ENCODE data around the gene NXPE2. TPM values are rescaled to one million over a fixed set of nuclear protein-coding genes. Genes with fewer than 3 reads are reported as not detected.

The NXPE2 gene
- total RNA-seq, 2 donors from 2014 or later = 0.20 to 0.22 TPM

DNA sequence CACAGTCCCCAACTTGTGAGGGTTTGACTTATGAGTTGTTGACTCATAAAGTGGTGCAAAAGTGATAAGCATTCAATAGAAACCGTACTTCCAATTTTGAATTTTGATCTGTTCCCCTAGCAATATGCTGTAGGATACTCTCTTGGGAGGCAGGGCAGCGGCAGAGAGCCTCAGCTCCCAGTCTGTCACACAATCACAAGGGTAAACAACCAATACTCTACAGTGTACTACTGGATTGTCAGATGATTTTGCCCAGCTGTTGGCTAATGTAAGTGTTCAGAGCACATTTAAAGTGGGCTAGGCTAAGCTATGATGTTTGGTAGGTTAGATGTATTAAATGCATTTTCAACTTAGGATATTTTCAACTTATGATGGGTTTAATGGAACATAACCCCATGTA is 13.7 kb upstream of the NXPE2 start:
- no peak overlapping the region for H3K27ac ChIP-seq
- no peak overlapping the region for H3K4me3 ChIP-seq
- H3K27me3 ChIP-seq = no peaks in the 10 kb centered on the region
- no peaks in the 10 kb centered on the region for H3K4me1 ChIP-seq
- no peak for DNase-seq (ENCODE audit: low spot score)
- TF ChIP-seq, protein P1, sequence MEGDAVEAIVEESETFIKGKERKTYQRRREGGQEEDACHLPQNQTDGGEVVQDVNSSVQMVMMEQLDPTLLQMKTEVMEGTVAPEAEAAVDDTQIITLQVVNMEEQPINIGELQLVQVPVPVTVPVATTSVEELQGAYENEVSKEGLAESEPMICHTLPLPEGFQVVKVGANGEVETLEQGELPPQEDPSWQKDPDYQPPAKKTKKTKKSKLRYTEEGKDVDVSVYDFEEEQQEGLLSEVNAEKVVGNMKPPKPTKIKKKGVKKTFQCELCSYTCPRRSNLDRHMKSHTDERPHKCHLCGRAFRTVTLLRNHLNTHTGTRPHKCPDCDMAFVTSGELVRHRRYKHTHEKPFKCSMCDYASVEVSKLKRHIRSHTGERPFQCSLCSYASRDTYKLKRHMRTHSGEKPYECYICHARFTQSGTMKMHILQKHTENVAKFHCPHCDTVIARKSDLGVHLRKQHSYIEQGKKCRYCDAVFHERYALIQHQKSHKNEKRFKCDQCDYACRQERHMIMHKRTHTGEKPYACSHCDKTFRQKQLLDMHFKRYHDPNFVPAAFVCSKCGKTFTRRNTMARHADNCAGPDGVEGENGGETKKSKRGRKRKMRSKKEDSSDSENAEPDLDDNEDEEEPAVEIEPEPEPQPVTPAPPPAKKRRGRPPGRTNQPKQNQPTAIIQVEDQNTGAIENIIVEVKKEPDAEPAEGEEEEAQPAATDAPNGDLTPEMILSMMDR (IDR thresholded peaks at IDR 0.05) = no peak
- H3K9me3 ChIP-seq = no peaks in the 10 kb centered on the region
- H3K36me3 ChIP-seq = no peaks in the 10 kb centered on the region

DNA sequence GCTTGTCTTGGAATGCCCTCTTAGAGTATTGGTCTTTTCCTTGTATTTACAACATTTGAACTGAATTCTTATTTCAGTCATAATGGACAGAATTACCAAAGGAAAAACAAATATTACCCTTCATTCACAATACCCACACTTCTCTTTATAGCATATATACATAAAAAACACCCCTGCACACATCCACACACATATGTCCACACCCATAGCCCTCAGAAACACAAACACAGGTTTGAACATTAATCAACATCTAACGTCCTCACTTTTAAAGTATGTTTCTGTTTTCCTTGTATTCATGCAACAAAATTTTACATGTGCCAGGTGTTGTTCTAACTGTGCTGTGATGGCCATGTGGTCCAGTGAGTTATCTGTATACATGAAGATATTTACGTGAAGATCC is 11.6 kb upstream of the NXPE2 start:
- peaks cover 0 to 6% of the 10 kb centered on the region in 2 donors for H3K9me3 ChIP-seq
- no peak for DNase-seq (ENCODE audit: low spot score)
- TF ChIP-seq, protein P1 (IDR thresholded peaks at IDR 0.05) = no peak
- no peaks in the 10 kb centered on the region for H3K27me3 ChIP-seq
- H3K4me3 ChIP-seq = no peak overlapping the region
- no peak overlapping the region for H3K27ac ChIP-seq
- H3K36me3 ChIP-seq = no peaks in the 10 kb centered on the region
- H3K4me1 ChIP-seq = no peaks in the 10 kb centered on the region

GRCh38 chr11:114668109-114668508 is 10.2 kb upstream of the NXPE2 start:
- no peak overlapping the region for H3K4me3 ChIP-seq
- no peaks in the 10 kb centered on the region for H3K4me1 ChIP-seq
- H3K9me3 ChIP-seq = peaks cover 0 to 6% of the 10 kb centered on the region in 2 donors
- no peak for DNase-seq (ENCODE audit: low spot score)
- no peaks in the 10 kb centered on the region for H3K36me3 ChIP-seq
- TF ChIP-seq, protein P1 (IDR thresholded peaks at IDR 0.05) = no peak
- H3K27ac ChIP-seq = no peak overlapping the region
- no peaks in the 10 kb centered on the region for H3K27me3 ChIP-seq

- Histone ChIP-seq H3K27ac (no peak overlapping the region), H3K36me3 (no peaks in the 10 kb centered on the region), H3K27me3 (no peaks in the 10 kb centered on the region), H3K4me3 (no peak overlapping the region), H3K4me1 (no peaks in the 10 kb centered on the region), H3K9me3 (peaks cover 0 to 6% of the 10 kb centered on the region in 2 donors)
- TF ChIP-seq, protein P1 (IDR thresholded peaks at IDR 0.05) = no peak
- no peak for DNase-seq (ENCODE audit: low spot score)
Observed at GRCh38 chr11:114673661-114674060, 4.7 kb upstream of the NXPE2 start.

GRCh38 chr11:114679505-114679904 is 1.2 kb downstream of the NXPE2 start:
- H3K27me3 ChIP-seq = no peaks in the 10 kb centered on the region
- no peak overlapping the region for H3K4me3 ChIP-seq
- TF ChIP-seq, protein P1 (IDR thresholded peaks at IDR 0.05) = no peak
- H3K9me3 ChIP-seq = no peaks in the 10 kb centered on the region
- H3K4me1 ChIP-seq = no peaks in the 10 kb centered on the region
- H3K36me3 ChIP-seq = no peaks in the 10 kb centered on the region
- H3K27ac ChIP-seq = no peak overlapping the region
- DNase-seq (ENCODE audit: low spot score) = no peak

DNA sequence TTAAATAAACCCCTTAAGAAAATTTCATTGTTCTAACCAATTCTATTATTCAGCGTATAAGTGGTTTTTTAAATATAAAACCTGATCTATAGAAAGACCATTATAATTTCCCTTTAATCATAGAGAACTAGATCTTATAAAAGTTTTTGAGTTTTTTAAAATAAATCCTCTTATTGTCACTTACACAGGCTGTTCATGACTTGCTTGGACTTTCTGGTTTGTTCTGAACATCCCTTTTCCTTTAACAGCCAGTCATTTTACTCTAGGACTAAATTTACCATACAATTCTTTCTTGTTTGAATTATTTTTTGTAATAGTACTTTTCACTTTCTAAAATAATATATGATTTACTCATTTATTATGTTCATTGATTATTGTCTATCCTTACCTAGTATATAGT is 4.7 kb downstream of the NXPE2 start:
- no peaks in the 10 kb centered on the region for H3K4me1 ChIP-seq

More for the DNA sequence above, 4.7 kb downstream of the NXPE2 start:
- TF ChIP-seq, protein P1 (IDR thresholded peaks at IDR 0.05) = no peak
- Histone ChIP-seq H3K27ac (no peak overlapping the region), H3K4me3 (no peak overlapping the region), H3K36me3 (no peaks in the 10 kb centered on the region), H3K9me3 (no peaks in the 10 kb centered on the region), H3K27me3 (no peaks in the 10 kb centered on the region)
- no peak for DNase-seq (ENCODE audit: low spot score)
